Astrocyte of the spinal cord (primary cell): ENCODE data around the gene RAB6D.
"Not testable (repeated sequence)": the region's sequence is repeated elsewhere in the genome, so short reads cannot be mapped to it uniquely, and the experiment has no call there.

Experiments used
- DNase-seq: peaks from one replicate; pipeline ENCODE4 v3.0.0; 2011; ENCODE audit warnings: low read depth, low spot score
- H3K4me3 ChIP-seq: 2 replicates; pipeline ENCODE4 v1.5.1; 2011; ENCODE audit warnings: low read depth, mild to moderate bottlenecking, low read length, moderate library complexity
- CTCF ChIP-seq: IDR thresholded peaks from 2 replicates; pipeline ENCODE4 v1.5.1; 2012; ENCODE audit warnings: low read depth, mild to moderate bottlenecking, low read length, inconsistent platforms
- in situ Hi-C: cut with HindIII; loops from 2 replicates; pipeline ENCODE4 v1.10.0; 2017; ENCODE audit warnings: low sequenced_read_pairs

RAB6D gene

GRCh38 chr2:131369954-131370353 is 6.0 kb upstream of the RAB6D start:
- no peak overlapping the region for H3K4me3 ChIP-seq
- no peak for DNase-seq
- in situ Hi-C loops, result no loop called here
- TF ChIP-seq CTCF, result no peak

- H3K4me3 ChIP-seq, in situ Hi-C loops, DNase-seq: not testable (repeated sequence)
These were observed 4.6 kb upstream of the RAB6D start for GRCh38 chr2:131368493-131369066.

- in situ Hi-C loops, result no loop called here
- DNase-seq, result no peak
- no peak overlapping the region for H3K4me3 ChIP-seq
- no peak for TF ChIP-seq CTCF
These were observed 3.4 kb upstream of the RAB6D start for GRCh38 chr2:131367352-131367751.

GRCh38 chr2:131366643-131367042 is 2.7 kb upstream of the RAB6D start:
- DNase-seq, result no peak
- no peak overlapping the region for H3K4me3 ChIP-seq
- in situ Hi-C loops, result no loop called here
- no peak for TF ChIP-seq CTCF

GRCh38 chr2:131365452-131365851 is 1.5 kb upstream of the RAB6D start:
- TF ChIP-seq CTCF, result no peak
- DNase-seq, result no peak
- no peak overlapping the region for H3K4me3 ChIP-seq
- in situ Hi-C loops, result no loop called here

- DNase-seq, H3K4me3 ChIP-seq, in situ Hi-C loops: not testable (repeated sequence)
These were observed 755 bp downstream of the RAB6D start for GRCh38 chr2:131363213-131363612.

GRCh38 chr2:131361773-131362172 is 2.2 kb downstream of the RAB6D start:
- H3K4me3 ChIP-seq, in situ Hi-C loops, DNase-seq: not testable (repeated sequence)

GRCh38 chr2:131353167-131353697 is 10.7 kb downstream of the RAB6D start:
- not testable (repeated sequence) for H3K4me3 ChIP-seq

GRCh38 chr2:131349021-131349420 is 14.9 kb downstream of the RAB6D start:
- DNase-seq, result no peak
- no peak overlapping the region for H3K4me3 ChIP-seq
- in situ Hi-C loops, result no loop called here
- TF ChIP-seq CTCF, result no peak

More at GRCh38 chr2:131353167-131353697, 10.7 kb downstream of the RAB6D start:
- DNase-seq, in situ Hi-C loops: not testable (repeated sequence)

- in situ Hi-C loops, H3K4me3 ChIP-seq, DNase-seq: not testable (repeated sequence)
These were observed 16.9 kb downstream of the RAB6D start for GRCh38 chr2:131347035-131347434.

- DNase-seq, in situ Hi-C loops, H3K4me3 ChIP-seq: not testable (repeated sequence)
These were observed 24.7 kb downstream of the RAB6D start for GRCh38 chr2:131339307-131339706.
